Esophagus muscularis mucosa (tissue), 3 donors: ENCODE data around the gene ABHD12.

ENCODE experiments used
- CTCF ChIP-seq, 3 experiments: fragments of 200-600 bp in 2 of 3; fragments of 450-650 bp in 1 of 3; sonication (generic) in 2 of 3; IDR thresholded peaks; one replicate each; pipeline ENCODE4 v1.5.1; 2017 to 2019; ENCODE audit warnings: antibody characterized with exemption in 3 of 3, mild to moderate bottlenecking in 2 of 3, moderate library complexity in 1 of 3
- POLR2A ChIP-seq: fragments of 450-650 bp; IDR thresholded peaks from one replicate; pipeline ENCODE4 v1.6.1; 2017; ENCODE audit warnings: antibody characterized with exemption, moderate library complexity, mild to moderate bottlenecking, low read depth
- POLR2AphosphoS5 ChIP-seq, 2 donors: sonication (generic); formaldehyde crosslinking; IDR thresholded peaks; one replicate each; pipeline ENCODE4 v1.6.1; 2017; ENCODE audit warnings: antibody characterized with exemption in 2 of 2

- TF ChIP-seq CTCF (IDR thresholded peaks at IDR 0.05) = no peak
- no peak for TF ChIP-seq POLR2AphosphoS5 (IDR thresholded peaks at IDR 0.05)
- no peak for TF ChIP-seq POLR2A
These were observed 86.5 kb downstream of the ABHD12 start for GRCh38 chr20:25304025-25304549.
